Lower leg skin (tissue), 4 donors: ENCODE measurements around the gene ANTXR1. TPM values are rescaled to one million over a fixed set of nuclear protein-coding genes. Genes with fewer than 3 reads are reported as not detected.

Experiments
- DNase-seq, 2 donors: peaks; one replicate each; pipeline ENCODE4 v3.0.0-alpha.2; 2019; ENCODE audit warnings: low spot score in 2 of 2
- H3K4me3 ChIP-seq: fragments of 200-600 bp; sonication (generic); 2 replicates; pipeline ENCODE4 v1.5.1; 2017; ENCODE audit warnings: mild to moderate bottlenecking, low read depth; ENCODE audit not compliant: poor library complexity, severe bottlenecking
- POLR2A ChIP-seq, 2 donors: fragments of 450-650 bp; IDR thresholded peaks; one replicate each; pipeline ENCODE4 v1.6.1; 2016 to 2017; ENCODE audit warnings: antibody characterized with exemption in 2 of 2, mild to moderate bottlenecking in 1 of 2, moderate library complexity in 1 of 2
- WGBS, 2 donors: methylation state at CpG; one replicate each; pipeline ENCODE4 v1.1.5; 2018; 5-methylcytosine and 5-hydroxymethylcytosine counted together
- intact Hi-C: fragments of 100-400 bp; cut with DNase I; formaldehyde crosslinking; loops from one replicate; pipeline ENCODE4 v1.15.0; 2023; ENCODE audit warnings: low total_unique reads
- total RNA-seq, 4 donors: library from RNA; depleted of rRNA; stranded (reverse); fragments of >200 nt; gene quantifications; one replicate each; pipeline ENCODE4 v1.1.0, GENCODE V29; 2016
- TF ChIP-seq, protein P1 (sequence below), 3 donors: fragments of 450-650 bp; IDR thresholded peaks; one replicate each; pipeline ENCODE4 v1.5.1; 2016; ENCODE audit warnings: antibody characterized with exemption in 3 of 3, mild to moderate bottlenecking in 3 of 3, moderate library complexity in 2 of 3

ANTXR1 gene
- total RNA-seq, 4 donors from 2014 or later = 43.3 to 56.7 (median 52.7) TPM

DNA sequence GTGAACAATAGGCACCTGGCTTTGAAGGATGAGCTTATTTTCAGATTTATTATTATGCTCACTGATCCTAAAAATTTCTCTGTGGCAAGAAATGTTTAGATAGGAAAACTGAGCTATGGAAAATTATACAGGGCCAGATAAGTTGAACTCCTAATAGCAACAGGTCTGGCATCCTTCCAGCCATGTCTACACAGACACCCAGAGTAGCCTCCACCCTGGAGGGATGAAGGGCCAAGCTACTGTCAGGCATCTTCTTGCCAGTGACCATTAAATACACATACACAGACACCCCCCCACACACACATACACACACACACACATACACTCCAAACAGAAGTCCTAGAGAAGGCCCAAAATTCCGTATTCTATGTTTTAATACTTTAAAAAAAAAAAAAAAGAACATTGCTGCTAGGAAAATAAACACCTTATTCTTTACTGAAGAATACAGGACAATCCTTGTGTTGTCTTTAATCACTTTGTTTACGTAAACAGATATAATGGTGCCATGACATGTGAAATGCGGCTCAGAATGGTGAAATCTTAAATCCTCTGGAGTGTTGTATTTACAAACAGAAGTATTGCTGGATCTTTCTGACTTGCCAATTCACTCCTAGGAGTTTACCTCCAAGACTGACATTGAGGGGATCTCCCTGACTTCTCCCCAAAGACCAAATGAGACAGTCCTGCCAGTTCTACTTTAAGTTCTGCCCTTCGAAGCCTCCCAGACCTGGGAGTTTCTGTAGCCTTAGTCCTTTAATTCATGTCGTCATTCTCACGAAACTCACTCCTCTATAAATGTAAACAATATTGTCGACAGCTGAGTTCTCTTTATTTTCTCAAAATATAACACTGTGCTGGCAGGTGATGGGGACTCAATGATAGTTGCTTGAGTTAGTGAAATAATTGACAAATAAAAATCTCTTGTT, 163.1 kb downstream of the ANTXR1 start:
- intact Hi-C loops = no loop called here
- no peak for DNase-seq
- no peak overlapping the region for H3K4me3 ChIP-seq
- WGBS, 2 donors = 87 to 90% methylated on average over 7 of the region's 7 CpGs
- no peak for TF ChIP-seq POLR2A (IDR thresholded peaks at IDR 0.05)
- TF ChIP-seq, protein P1, sequence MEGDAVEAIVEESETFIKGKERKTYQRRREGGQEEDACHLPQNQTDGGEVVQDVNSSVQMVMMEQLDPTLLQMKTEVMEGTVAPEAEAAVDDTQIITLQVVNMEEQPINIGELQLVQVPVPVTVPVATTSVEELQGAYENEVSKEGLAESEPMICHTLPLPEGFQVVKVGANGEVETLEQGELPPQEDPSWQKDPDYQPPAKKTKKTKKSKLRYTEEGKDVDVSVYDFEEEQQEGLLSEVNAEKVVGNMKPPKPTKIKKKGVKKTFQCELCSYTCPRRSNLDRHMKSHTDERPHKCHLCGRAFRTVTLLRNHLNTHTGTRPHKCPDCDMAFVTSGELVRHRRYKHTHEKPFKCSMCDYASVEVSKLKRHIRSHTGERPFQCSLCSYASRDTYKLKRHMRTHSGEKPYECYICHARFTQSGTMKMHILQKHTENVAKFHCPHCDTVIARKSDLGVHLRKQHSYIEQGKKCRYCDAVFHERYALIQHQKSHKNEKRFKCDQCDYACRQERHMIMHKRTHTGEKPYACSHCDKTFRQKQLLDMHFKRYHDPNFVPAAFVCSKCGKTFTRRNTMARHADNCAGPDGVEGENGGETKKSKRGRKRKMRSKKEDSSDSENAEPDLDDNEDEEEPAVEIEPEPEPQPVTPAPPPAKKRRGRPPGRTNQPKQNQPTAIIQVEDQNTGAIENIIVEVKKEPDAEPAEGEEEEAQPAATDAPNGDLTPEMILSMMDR (IDR thresholded peaks at IDR 0.05) = no peak

DNA sequence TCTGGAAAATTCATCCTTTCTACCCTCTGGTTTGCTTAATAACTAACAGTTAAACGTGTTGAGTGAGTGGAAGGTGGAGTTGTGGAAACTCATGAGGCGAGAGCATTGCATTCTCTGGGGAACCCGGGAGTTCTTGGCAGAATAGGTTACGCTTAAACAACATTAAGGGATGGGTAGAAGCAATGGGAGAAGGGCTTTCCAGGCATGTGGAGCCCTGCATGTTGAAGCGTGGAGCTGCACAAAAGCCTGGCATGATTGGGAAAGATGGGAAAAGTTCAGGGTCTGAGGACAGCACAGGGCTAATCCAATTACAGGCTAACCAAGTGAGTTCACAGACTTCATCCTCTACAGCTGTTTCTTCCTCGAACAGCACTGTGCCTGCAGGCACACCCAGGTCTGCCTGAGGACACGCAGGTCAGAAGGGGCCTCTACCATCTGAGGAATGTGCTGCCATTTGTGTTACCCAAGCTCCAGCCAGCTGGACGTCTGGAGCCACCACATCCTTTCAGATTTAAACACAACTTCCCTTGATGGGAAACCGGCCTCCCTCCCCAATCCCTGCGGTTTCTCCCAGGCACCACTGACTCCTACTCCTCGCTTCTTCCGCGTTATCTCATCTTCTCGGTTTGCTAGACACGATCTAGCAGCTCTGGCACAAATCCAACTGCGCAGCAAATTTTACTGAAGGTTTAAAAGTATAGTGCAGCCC, 164.2 kb downstream of the ANTXR1 start:
- DNase-seq = peak; percentile 71 to 88
- no peak for TF ChIP-seq POLR2A (IDR thresholded peaks at IDR 0.05)
- TF ChIP-seq, protein P1 (IDR thresholded peaks at IDR 0.05) = no peak
- H3K4me3 ChIP-seq = no peak overlapping the region
- intact Hi-C loops = no loop called here
- 40 to 44% methylated on average over 16 of the region's 16 CpGs for WGBS, 2 donors

DNA sequence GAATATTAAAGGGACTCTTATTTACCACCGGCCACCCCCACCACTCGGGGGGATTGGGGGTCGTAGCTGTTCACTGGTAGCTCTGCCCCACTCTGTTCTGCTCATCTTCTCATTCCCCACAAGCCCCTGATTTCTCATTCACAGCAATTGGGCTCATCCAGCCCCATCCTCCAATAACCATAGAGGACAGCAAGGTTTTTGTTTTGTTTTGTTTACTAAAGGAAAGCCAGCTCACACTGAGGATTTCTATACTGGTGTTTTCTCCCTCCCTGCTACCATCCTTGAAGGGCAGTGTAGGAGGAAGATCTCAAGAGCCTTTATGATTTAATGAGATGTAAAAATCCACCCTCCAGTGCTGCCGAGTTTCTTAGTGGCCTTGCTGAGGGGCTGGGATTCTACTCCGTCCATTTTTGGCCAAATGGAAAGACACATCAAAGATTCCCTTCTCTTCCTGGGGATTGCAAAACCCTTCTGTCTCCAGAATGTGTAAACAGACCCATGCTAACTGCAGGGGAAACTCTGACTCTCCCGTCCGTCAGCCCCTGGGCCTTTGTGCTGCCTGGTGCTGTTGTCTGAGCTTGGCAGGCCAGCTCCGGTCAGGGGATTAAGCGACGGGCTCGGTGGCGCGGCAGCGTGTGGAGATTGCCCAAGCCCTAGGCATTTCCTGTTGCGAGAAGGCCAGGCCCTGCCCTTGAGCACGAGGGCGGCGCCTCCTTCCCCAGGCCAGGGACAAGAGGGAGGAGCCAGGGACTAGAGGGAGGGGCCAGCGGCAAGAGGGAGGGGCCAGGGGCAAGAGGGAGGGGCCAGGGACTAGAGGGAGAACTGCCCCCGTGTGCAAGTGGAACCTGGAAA, 165.0 kb downstream of the ANTXR1 start:
- H3K4me3 ChIP-seq = no peak overlapping the region
- TF ChIP-seq, protein P1 (IDR thresholded peaks at IDR 0.05) = peak in 1 of 3 donors; percentile 66
- TF ChIP-seq POLR2A (IDR thresholded peaks at IDR 0.05) = no peak
- intact Hi-C loops = no loop called here
- DNase-seq = peak; percentile 92 to 98
- WGBS, 2 donors = 24 to 32% methylated on average over 17 to 20 of the region's 20 CpGs

DNA sequence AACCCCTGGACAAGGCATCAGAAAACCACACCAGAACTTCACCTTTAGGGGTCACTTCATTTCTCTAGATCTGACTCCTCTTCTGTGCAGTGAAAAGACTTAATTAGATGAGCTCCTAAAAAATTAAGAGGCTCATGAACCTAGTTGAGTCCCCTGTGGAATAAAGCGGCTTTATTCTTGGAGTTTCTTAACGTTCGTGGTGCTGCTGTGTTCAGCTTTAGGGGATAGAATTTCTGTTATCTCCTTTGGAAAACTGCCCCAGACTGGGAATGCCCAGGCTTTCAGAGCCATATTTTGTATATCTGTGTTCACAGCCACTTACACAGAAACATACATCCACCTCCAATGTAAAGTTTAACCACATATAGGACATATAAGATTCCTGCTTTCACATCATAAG, 165.8 kb downstream of the ANTXR1 start:
- no peak for DNase-seq
- no peak overlapping the region for H3K4me3 ChIP-seq
- TF ChIP-seq POLR2A (IDR thresholded peaks at IDR 0.05) = no peak
- TF ChIP-seq, protein P1 (IDR thresholded peaks at IDR 0.05) = no peak
- intact Hi-C loops = no loop called here
- WGBS, 2 donors = 65 to 71% methylated on average over 3 of the region's 3 CpGs

DNA sequence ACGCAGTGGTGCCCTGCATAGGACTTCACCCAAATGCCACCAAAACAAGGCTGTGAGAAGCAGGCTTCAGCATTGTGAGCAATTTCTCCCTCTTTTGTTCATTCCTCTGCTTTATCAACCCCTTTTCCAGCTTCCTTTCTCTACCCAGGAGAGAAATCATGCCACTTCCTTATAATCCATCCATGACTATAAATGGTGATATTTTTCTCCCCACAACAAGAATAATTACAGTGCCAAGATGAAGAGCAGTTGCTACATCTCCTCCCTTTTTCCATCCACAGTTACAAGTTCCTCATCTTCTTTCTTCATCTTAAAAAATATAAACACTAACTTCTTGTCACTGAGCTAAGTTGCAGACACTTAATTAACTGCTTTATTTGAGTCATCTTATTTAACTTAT, 167.2 kb downstream of the ANTXR1 start:
- TF ChIP-seq, protein P1 (IDR thresholded peaks at IDR 0.05) = no peak
- no peak for TF ChIP-seq POLR2A (IDR thresholded peaks at IDR 0.05)
- DNase-seq = no peak
- no peak overlapping the region for H3K4me3 ChIP-seq
- intact Hi-C loops = no loop called here
- WGBS, 2 donors = 89 to 90% methylated on average over 1 of the region's 1 CpG
